HG03045 (cell line): ENCODE results near the gene PINK1.

Experiments
- ATAC-seq: cut with Tn5 transposase; IDR thresholded peaks from one replicate; pipeline ENCODE4 v1.9.1; 2021; ENCODE audit warnings: mild to moderate bottlenecking, moderate library complexity; ENCODE audit not compliant: unreplicated experiment

The PINK1 gene

DNA sequence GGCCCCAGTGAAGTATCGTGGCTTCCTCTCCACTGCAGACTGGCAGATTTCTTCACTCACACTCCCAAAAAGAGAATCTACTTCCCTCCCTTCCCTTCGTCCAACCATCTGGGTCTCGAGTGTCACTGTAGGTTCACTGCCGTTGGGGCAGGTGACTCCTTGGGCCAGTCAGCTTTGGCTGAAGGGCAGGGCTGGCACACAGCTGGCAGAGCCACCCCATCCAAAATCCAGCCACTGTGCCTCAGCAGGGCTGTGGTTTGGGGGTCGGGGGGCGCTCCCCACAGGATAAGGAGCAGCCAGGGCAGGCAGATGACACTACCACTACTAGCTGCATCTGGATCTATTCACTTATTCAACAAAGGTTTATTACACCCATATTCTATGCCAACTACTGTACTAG, 9.8 kb downstream of the PINK1 start:
- no peak for ATAC-seq

- no peak for ATAC-seq
Measured at GRCh38 chr1:20644416-20644815, 11.2 kb downstream of the PINK1 start.

- no peak for ATAC-seq
Measured at GRCh38 chr1:20645414-20645813, 12.2 kb downstream of the PINK1 start.

- no peak for ATAC-seq
Measured at GRCh38 chr1:20648438-20648837, 15.2 kb downstream of the PINK1 start.

- no peak for ATAC-seq
Measured at GRCh38 chr1:20648946-20649345, 15.7 kb downstream of the PINK1 start.

- no peak for ATAC-seq
Measured at GRCh38 chr1:20652300-20652699, 19.0 kb downstream of the PINK1 start.

DNA sequence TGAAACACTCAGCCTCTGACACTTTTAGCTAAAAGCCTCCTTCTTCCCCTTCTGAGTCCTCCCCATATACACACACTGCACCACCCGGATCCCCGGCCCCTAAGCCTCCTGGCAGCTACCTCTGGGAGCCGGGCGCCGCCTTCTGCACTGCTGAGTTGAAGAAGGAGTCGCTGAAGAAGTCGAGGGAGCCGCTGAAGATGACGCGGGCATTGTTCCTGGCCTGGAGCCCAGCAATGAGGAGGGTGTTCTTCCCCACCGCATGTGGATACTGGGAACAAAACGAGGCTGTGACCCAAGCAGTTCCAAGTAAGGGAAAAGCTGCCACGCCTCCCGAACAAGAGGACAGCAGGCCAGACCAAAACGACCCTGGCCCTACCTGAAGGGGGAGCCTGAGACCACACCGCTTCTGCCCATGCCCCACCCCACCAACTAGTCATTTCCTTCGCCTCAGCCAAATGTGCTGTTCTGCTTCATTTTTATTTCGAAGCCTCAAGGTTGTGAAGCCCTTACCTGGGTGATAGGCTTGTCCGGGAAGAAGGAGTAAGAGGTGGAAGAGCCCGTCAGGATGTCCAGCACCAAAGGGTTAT, 20.9 kb downstream of the PINK1 start:
- no peak for ATAC-seq

GRCh38 chr1:20657024-20657423, 23.8 kb downstream of the PINK1 start:
- ATAC-seq = no peak

GRCh38 chr1:20658166-20658915, 25.1 kb downstream of the PINK1 start:
- ATAC-seq = no peak

DNA sequence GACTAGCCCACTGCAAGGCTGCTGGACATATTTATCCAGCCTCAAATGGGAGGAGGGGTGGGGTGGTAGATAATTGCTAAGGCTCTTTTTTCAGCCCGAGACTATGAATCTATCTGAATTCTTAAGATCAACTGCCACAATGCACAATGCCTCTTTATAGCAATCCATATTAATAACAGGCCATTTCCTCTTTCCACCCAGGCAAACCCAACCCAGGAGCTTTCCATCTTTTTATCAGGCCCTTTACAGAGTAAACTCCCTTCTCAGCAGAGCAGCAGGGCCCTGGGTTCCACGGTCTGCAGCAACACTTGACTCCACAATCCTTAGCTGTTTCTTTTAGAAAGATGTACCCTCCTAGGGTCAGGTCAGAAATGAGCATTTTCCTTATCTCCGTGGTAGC, 27.1 kb downstream of the PINK1 start:
- ATAC-seq = no peak

GRCh38 chr1:20660847-20661206, 27.6 kb downstream of the PINK1 start:
- ATAC-seq = peak; percentile 3

DNA sequence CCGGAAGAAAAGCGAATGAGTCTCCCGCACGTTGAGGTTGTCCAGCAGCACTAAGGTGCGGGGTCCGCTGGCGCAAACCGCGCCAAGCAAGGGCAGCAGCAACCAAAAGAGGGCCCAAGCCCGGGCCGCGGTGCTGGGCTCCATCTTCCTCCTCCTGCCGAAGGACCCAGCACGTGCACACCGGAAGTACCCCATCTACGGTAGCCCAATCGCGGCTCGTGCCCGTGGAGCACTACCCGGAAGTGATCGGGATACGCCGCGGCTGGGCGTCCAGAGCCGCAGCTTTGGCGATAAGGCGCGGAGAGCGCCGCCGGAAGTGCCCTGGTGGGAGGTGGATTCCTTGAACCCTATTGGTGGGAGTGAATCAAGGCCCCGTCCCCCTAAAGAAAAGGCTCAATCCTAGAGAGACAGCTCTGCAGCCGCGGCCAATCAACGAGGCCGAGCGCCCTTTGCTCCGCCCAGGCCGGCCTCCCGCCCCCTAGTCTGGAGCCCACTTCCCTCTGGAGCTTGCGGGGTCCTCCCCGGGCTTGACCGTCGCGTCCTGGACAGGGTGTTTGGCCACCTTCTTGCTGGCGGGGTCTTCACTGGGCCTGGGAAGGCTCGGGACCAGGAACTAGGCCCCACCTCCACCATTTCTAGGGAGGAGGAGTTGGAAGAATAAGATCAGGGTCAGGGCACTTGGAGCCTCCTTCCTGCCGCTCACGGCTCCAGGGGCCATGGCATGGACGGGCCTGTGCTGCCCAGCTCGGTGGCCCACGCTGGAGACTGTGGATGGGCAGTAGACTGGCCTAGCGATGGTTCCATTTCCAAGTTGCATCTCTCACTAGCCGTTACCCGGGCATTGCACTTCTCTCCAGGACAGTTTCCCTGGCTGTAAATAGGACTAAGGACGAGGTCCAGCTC, 28.2 kb downstream of the PINK1 start, which contains the start of gene DDOST:
TSS of gene DDOST (minus strand) at position 163 of the 903 bp plus-strand sequence. CDS start at position 144, 19 bp downstream.
- ATAC-seq = peak; percentile 97

DNA sequence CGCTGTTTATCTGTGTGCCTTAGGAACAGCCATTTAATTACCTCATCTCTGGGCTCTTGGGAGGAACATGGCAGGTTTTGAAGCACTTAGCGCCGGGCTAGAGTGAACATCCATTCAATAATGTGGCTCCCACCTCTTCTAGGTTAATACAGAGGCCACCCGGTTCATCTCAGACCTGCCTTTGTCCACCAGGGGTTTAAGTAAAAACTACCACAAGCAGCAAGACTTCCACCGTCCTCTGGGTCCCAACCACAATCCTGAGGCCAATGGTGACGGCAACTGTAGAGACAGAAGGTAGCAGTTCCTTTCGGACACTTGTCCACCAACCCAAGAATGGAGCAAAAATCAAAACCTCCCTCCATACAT, 28.8 kb downstream of the PINK1 start:
- ATAC-seq = no peak

- no peak for ATAC-seq
Measured at GRCh38 chr1:20663365-20663764, 30.1 kb downstream of the PINK1 start.

GRCh38 chr1:20663969-20664715, 30.9 kb downstream of the PINK1 start:
- no peak for ATAC-seq

DNA sequence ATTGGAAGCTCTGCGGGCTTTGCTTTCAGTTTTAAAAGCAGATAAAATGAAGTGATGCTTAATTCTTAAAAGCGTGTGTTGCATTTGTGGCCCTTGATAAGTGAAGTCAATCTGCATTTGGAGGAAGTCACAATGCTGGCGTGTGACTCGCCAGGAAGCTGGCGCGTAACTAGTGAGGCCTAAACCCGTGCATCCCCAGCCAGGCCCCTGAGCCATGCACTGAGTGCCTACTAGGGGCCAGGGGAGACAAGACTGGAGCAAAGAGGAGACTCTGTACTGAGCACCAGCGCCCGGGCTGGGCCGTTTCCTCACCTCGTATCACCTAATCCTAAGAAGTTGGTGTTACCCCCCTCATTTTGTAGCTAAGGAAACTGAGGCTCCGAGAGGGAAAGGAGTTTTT, 32.5 kb downstream of the PINK1 start:
- no peak for ATAC-seq

DNA sequence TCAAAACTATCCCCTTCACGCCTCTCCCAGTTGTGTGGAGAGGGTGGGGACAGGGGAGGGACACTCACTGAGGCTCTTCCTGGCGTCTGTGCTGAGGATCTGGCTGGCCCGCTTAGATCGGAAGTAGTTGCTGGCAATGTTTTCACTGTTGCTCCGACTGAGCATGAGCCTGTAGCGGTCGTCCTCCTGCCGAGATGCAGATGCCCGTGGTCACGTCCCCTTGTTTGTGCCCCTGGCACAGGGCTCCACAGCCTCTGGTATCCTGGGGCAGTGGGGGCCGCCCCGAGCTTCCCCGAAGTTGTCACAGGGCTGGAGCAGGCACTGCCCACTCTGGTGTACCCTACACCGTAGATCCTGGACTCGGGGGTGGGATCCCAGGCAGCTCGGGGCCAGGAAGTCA, 32.9 kb downstream of the PINK1 start:
- ATAC-seq = no peak

GRCh38 chr1:20666804-20667203, 33.5 kb downstream of the PINK1 start:
- ATAC-seq = no peak

- no peak for ATAC-seq
Measured at GRCh38 chr1:20668581-20668980, 35.3 kb downstream of the PINK1 start.

DNA sequence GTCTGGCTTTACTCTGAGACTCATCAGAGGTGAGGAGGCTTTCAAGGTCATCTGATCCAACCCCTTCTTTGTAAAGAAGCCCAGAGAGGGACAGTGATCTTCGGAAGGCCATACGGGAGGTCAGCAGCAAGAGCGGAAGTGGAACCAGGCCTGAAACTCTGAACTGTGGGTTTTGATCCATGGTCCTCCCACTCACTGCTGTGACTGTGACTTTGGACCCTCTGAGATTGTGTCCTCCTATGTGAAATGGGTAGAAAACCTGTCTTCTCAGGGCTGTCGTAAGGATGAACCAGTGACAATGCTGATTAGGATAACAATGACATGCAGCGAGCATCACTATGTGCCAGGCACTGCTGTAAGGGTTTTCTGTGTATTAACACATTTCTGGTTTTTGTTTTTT, 37.7 kb downstream of the PINK1 start:
- ATAC-seq = no peak

GRCh38 chr1:20672265-20672632, 39.0 kb downstream of the PINK1 start:
- ATAC-seq = no peak
